ENCODE results near the gene TBPL1. TPM values are rescaled to one million over a fixed set of nuclear protein-coding genes. Genes with fewer than 3 reads are reported as not detected.
A peak's percentile ranks its signal among the peaks of the same experiment; 100 is the strongest.

TBPL1 gene
- total and polyA plus RNA-seq, 9 of the 15 experiments (the other 6 are each of a cell fraction or from before 2014, with no cell fraction given): 78.1 to 152 (median 107) TPM

GRCh38 chr6:133923938-133924593 is 29.0 kb upstream of the TBPL1 start (continued):
- TF ChIP-seq, protein P1, sequence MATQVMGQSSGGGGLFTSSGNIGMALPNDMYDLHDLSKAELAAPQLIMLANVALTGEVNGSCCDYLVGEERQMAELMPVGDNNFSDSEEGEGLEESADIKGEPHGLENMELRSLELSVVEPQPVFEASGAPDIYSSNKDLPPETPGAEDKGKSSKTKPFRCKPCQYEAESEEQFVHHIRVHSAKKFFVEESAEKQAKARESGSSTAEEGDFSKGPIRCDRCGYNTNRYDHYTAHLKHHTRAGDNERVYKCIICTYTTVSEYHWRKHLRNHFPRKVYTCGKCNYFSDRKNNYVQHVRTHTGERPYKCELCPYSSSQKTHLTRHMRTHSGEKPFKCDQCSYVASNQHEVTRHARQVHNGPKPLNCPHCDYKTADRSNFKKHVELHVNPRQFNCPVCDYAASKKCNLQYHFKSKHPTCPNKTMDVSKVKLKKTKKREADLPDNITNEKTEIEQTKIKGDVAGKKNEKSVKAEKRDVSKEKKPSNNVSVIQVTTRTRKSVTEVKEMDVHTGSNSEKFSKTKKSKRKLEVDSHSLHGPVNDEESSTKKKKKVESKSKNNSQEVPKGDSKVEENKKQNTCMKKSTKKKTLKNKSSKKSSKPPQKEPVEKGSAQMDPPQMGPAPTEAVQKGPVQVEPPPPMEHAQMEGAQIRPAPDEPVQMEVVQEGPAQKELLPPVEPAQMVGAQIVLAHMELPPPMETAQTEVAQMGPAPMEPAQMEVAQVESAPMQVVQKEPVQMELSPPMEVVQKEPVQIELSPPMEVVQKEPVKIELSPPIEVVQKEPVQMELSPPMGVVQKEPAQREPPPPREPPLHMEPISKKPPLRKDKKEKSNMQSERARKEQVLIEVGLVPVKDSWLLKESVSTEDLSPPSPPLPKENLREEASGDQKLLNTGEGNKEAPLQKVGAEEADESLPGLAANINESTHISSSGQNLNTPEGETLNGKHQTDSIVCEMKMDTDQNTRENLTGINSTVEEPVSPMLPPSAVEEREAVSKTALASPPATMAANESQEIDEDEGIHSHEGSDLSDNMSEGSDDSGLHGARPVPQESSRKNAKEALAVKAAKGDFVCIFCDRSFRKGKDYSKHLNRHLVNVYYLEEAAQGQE (IDR thresholded peaks at IDR 0.05; ENCODE audit: borderline replicate concordance): peak; percentile 94
- TF ChIP-seq, protein P1 (CRISPR knock-in tag; IDR thresholded peaks at IDR 0.05; ENCODE audit: low read depth): no peak
- TF ChIP-seq ZNF561 (CRISPR knock-in tag; conservative IDR thresholded peaks at IDR 0.05) (no peak), SMC3 (conservative IDR thresholded peaks at IDR 0.05; ENCODE audit: insufficient read depth, low read depth, low read length) (peak; percentile 98), RCOR1 (IDR thresholded peaks at IDR 0.05; ENCODE audit: borderline replicate concordance in 1 of 2, low read depth in 2 of 2, low read length in 2 of 2) (peak in 1 of 2 experiments; percentile 35; a peak in 1 of 4 replicates), RBM17 (IDR thresholded peaks at IDR 0.05; ENCODE audit: borderline replicate concordance, low read depth, low read length) (no peak), YY1 (IDR thresholded peaks at IDR 0.05; ENCODE audit: borderline replicate concordance in 1 of 3, control insufficient read depth in 1 of 3, extremely low read depth in 1 of 3, insufficient read depth in 3 of 3, insufficient read length in 1 of 3, insufficient replicate concordance in 2 of 3, low read depth in 1 of 3, low read length in 2 of 3) (no peak), CC2D1A (IDR thresholded peaks at IDR 0.05) (peak; percentile 88), RERE (CRISPR knock-in tag; IDR thresholded peaks at IDR 0.05; ENCODE audit: borderline replicate concordance) (no peak), BRD4 (IDR thresholded peaks at IDR 0.05) (no peak), MAZ (CRISPR knock-in tag; conservative IDR thresholded peaks at IDR 0.05 in 1 of 2, IDR thresholded peaks at IDR 0.05 in 1 of 2) (0 out of 4 replicates have a peak, but pooled peaks of 1 of the 2 experiments have one; percentile 20), RFX5 (IDR thresholded peaks at IDR 0.05; ENCODE audit: low read depth, low read length) (no peak), STAG1 (CRISPR knock-in tag; IDR thresholded peaks at IDR 0.05; ENCODE audit: borderline replicate concordance) (peak; percentile 44; the same call in 1 of the 2 replicates)

Measured in K562 (cell line).